Ovary (tissue), 9 donors: Measurements from ENCODE around the gene KIAA1217. TPM values are rescaled to one million over a fixed set of nuclear protein-coding genes. Genes with fewer than 3 reads are reported as not detected.

Experiments
- DNase-seq, 5 donors: peaks; one replicate each; pipeline ENCODE4 v3.0.0-alpha.2; 2019 to 2020
- H3K27ac ChIP-seq, 2 donors: fragments of 200-600 bp; one replicate each; pipeline versions ENCODE4 v1.5.1 to v1.8.0; 2019 to 2022
- H3K27me3 ChIP-seq: fragments of 200-600 bp; one replicate; pipeline ENCODE4 v1.8.0; 2022
- H3K36me3 ChIP-seq: fragments of 200-600 bp; sonication (generic); one replicate; pipeline ENCODE4 v1.5.1; 2019
- H3K4me1 ChIP-seq: one replicate; pipeline ENCODE4 v1.8.1; 2013; ENCODE audit warnings: mild to moderate bottlenecking, moderate library complexity; ENCODE audit not compliant: insufficient read depth
- H3K4me3 ChIP-seq: fragments of 200-600 bp; sonication (generic); one replicate; pipeline ENCODE4 v1.5.1; 2017
- H3K9me3 ChIP-seq, 2 donors: fragments of 200-600 bp in 1 of 2; sonication (generic) in 1 of 2; one replicate each; pipeline versions ENCODE4 v1.5.1 to v1.8.1; 2013 to 2019; ENCODE audit warnings: mild to moderate bottlenecking in 1 of 2, moderate library complexity in 1 of 2
- EP300 ChIP-seq: sonication (generic); formaldehyde crosslinking; IDR thresholded peaks from one replicate; pipeline ENCODE4 v1.6.1; 2017; ENCODE audit warnings: antibody characterized with exemption
- POLR2A ChIP-seq: fragments of 450-650 bp; IDR thresholded peaks from one replicate; pipeline ENCODE4 v1.6.1; 2017; ENCODE audit warnings: antibody characterized with exemption, mild to moderate bottlenecking, moderate library complexity
- WGBS, 3 donors: extraction: QIAGEN DNeasy Blood & Tissue Kit in 1 of 3; methylation state at CpG; one replicate each; pipeline versions ENCODE4 v1.1.5 to v1.1.7; 2013 to 2017; 5-methylcytosine and 5-hydroxymethylcytosine counted together
- intact Hi-C, 4 donors: fragments of 100-400 bp; cut with DNase I; formaldehyde crosslinking; loops; one replicate each; pipeline versions ENCODE4 v1.11.0 to v1.15.1; 2022 to 2023
- polyA plus RNA-seq, 2 donors: library from polyadenylated mRNA; stranded (reverse); fragments of 200-250 nt in 1 of 2; fragments of 350-450 nt in 1 of 2; fragmentation: Illumina TruSeq in 1 of 2; extraction: RNeasy Lipid Tissue Mini Kit (QIAGEN cat#74804) in 1 of 2; gene quantifications; one replicate each; pipeline ENCODE4 v1.2.3, GENCODE V29; 2013 to 2014
- total RNA-seq, 7 donors: library from RNA; depleted of rRNA in 2 of 7; stranded (reverse); fragments of >200 nt in 2 of 7; fragmentation: NEBNext Ultra II Directional in 3 of 7; extraction: Animal tissue kit (Norgen Biotek cat#: 25700) in 3 of 7; gene quantifications; one replicate each; pipeline versions ENCODE4 v1.1.0 to v1.2.4, GENCODE V29; 2016 to 2023
- TF ChIP-seq, protein P1 (sequence below), 3 donors: fragments of 450-650 bp in 2 of 3; fragments of 200-600 bp in 1 of 3; IDR thresholded peaks; one replicate each; pipeline versions ENCODE4 v1.5.1 to v1.8.0; 2016 to 2022; ENCODE audit warnings: antibody characterized with exemption in 3 of 3, mild to moderate bottlenecking in 1 of 3
- donor health status: DM: no; HTN: no; CAD: no; lungs with moderate emphysema.
- donor health status: DM: no; HTN: no; CAD: no.
- donor health status: Bipolar disorder and iron deficiency.
- donor health status: DM: yes; HTN: yes; CAD: no.
- donor health status: DM: no; HTN: no; CAD: no.
- donor health status: DM: yes; HTN: yes; CAD: no.

Gene KIAA1217
- total and polyA plus RNA-seq, 9 donors = 7.2 to 47.1 (median 23.0) TPM

DNA sequence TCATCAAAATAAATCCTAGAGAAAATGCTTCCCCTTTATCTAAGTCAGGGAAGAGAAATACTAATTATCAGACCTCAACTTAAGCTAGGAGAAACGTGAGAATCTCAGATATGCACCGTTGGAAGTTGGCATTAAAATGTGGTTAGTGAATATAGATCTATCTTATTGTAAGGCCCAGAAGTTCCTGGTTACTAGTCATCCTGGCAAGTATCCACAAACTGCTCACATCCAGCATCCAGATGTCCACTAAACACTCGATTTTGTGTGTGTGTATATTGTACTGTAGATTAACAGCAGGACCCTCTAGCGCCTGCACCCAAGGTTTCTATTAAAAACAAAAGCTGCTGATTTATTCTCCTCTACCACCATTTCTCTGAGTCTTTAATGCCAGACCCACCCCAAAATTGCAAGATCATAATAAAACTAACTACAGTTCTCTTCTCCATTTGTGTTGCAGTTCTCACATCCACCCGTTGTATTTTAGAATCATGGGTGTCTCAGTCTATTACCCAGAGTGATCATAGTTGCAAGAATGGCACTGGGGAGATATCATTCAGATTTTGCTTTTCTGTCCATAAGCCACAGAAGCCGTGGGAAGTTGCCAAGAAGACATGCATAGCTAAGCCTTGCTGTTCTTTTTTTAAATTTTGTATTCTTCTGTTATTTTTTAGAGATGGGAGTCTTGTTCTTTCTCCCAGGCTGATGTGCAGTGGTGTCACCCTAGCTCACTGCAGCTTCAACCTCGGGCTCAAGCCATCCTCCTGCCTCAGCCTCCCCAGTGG is 165.4 kb downstream of the KIAA1217 start:
- no peaks in the 10 kb centered on the region for H3K36me3 ChIP-seq
- H3K9me3 ChIP-seq = no peaks in the 10 kb centered on the region
- TF ChIP-seq, protein P1, sequence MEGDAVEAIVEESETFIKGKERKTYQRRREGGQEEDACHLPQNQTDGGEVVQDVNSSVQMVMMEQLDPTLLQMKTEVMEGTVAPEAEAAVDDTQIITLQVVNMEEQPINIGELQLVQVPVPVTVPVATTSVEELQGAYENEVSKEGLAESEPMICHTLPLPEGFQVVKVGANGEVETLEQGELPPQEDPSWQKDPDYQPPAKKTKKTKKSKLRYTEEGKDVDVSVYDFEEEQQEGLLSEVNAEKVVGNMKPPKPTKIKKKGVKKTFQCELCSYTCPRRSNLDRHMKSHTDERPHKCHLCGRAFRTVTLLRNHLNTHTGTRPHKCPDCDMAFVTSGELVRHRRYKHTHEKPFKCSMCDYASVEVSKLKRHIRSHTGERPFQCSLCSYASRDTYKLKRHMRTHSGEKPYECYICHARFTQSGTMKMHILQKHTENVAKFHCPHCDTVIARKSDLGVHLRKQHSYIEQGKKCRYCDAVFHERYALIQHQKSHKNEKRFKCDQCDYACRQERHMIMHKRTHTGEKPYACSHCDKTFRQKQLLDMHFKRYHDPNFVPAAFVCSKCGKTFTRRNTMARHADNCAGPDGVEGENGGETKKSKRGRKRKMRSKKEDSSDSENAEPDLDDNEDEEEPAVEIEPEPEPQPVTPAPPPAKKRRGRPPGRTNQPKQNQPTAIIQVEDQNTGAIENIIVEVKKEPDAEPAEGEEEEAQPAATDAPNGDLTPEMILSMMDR (IDR thresholded peaks at IDR 0.05) = no peak
- TF ChIP-seq EP300 (no peak), POLR2A (no peak)
- H3K4me1 ChIP-seq = no peaks in the 10 kb centered on the region
- H3K4me3 ChIP-seq = no peak overlapping the region
- H3K27ac ChIP-seq = no peak overlapping the region
- WGBS, 3 donors = 30 to 37% (median 30%) methylated on average over 7 of the region's 7 CpGs
- no peaks in the 10 kb centered on the region for H3K27me3 ChIP-seq
- intact Hi-C loops = no loop called here
- DNase-seq = no peak

DNA sequence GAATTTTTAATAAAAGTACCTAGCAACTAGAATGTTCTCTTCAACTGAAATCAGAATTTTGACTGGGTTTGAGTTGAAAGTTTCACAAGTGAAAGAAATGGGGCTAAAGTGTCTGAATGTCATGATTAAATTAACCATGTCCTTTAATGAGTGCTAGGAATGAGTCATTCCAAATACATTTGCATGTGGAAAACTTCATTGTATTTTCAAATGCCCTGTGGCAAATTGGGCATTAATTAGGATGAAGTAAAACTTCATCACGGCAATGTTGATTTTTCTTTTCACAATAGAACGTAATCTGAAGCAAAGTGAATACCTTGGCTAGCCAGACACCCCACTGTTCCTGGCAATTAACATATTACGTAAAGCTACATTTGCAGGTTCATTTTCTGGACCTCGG is 166.6 kb downstream of the KIAA1217 start:
- H3K9me3 ChIP-seq = no peaks in the 10 kb centered on the region
- TF ChIP-seq POLR2A = no peak
- no peaks in the 10 kb centered on the region for H3K36me3 ChIP-seq
- intact Hi-C loops = no loop called here
- H3K27me3 ChIP-seq = no peaks in the 10 kb centered on the region
- 95 to 99% (median 97%) methylated on average over 4 of the region's 4 CpGs for WGBS, 3 donors
- H3K4me3 ChIP-seq = no peak overlapping the region
- H3K27ac ChIP-seq = no peak overlapping the region
- no peak for DNase-seq
- no peaks in the 10 kb centered on the region for H3K4me1 ChIP-seq

DNA sequence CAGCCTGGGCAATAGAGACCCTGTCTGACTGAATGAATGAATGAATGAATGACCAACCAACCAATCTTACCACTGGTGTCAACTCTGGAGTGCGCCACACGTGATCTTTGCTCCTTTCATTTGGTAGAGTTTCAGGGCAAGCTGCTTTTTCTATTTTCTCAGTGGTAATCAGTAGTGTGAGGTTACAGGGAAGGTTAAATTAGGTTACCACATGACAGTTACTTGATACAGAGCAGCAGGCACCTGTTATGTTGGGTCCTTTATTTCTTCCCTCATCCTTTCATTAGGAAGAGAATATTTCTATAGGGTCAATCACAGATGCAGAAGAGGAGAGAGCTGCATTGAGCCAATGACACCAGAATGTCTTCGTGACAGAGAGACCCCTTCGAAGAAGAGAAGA is 167.8 kb downstream of the KIAA1217 start:
- TF ChIP-seq, protein P1 (IDR thresholded peaks at IDR 0.05) = no peak
- TF ChIP-seq EP300 = no peak
- TF ChIP-seq POLR2A = no peak
- H3K36me3 ChIP-seq = no peaks in the 10 kb centered on the region
- intact Hi-C loops = no loop called here
- WGBS, 3 donors = 94 to 99% (median 96%) methylated on average over 4 of the region's 4 CpGs
- H3K9me3 ChIP-seq = no peaks in the 10 kb centered on the region
- no peak overlapping the region for H3K27ac ChIP-seq
- no peaks in the 10 kb centered on the region for H3K4me1 ChIP-seq
- no peak for DNase-seq
- H3K27me3 ChIP-seq = no peaks in the 10 kb centered on the region
- H3K4me3 ChIP-seq = no peak overlapping the region

DNA sequence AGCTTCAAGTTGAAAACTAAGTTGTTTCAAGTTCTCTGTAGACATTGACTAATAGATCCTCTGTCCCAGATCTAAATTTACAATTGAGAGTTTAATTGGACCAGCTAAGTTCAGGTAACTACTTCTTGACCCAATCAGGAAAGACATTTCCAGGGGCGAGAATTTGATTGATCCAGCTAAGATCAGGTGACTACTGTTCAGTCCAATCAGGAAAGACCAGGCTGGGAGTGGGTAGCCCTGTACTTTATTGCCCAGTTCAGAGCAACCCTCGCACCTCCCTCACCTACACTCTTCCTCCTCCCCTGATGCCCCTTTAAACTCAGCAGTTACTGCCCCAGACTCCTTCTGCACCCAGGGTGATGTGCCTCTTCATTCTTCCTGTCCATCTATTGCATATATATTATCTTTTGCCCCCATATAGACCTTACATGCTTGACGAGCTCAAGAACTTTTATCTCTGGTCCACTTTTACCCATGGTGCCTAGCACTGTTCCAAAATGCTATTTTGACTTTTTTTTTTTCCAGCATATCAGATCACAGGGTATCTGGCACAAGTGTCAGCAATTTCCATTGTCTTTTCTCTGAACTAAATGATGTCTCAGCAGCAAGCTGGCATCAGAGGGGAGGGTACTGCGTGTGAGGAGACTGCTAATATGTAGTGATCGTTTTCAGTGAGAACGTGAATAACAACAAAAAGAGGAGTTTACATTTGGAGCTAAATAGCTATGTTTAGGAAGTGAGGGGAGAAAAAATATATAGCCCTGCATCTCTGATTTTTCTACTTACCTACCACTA is 169.4 kb downstream of the KIAA1217 start:
- 82 to 92% (median 91%) methylated on average over 6 of the region's 6 CpGs for WGBS, 3 donors

More for the DNA sequence above, 169.4 kb downstream of the KIAA1217 start:
- no peaks in the 10 kb centered on the region for H3K9me3 ChIP-seq
- H3K36me3 ChIP-seq = no peaks in the 10 kb centered on the region
- TF ChIP-seq, protein P1 (IDR thresholded peaks at IDR 0.05) = no peak
- TF ChIP-seq POLR2A (no peak), EP300 (no peak)
- no peak overlapping the region for H3K27ac ChIP-seq
- no peak for DNase-seq
- no peak overlapping the region for H3K4me3 ChIP-seq
- no peaks in the 10 kb centered on the region for H3K27me3 ChIP-seq
- intact Hi-C loops = no loop called here
- H3K4me1 ChIP-seq = no peaks in the 10 kb centered on the region
